A172 (cell line): Measurements from ENCODE around the gene JARID2. TPM values are rescaled to one million over a fixed set of nuclear protein-coding genes. Genes with fewer than 3 reads are reported as not detected.

ENCODE experiments used
- DNase-seq: peaks from one replicate; pipeline ENCODE4 v3.0.0-alpha.2; 2015; ENCODE audit warnings: low spot score
- total RNA-seq: library from RNA; depleted of rRNA; stranded (reverse); fragments of >200 nt; shearing (Covaris generic); gene quantifications from 2 replicates; pipeline ENCODE4 v1.2.3, GENCODE V29; 2014

JARID2 gene
- total RNA-seq, 1 experiment from 2014 or later = 5.4 TPM

GRCh38 chr6:15416932-15417509 lies 171.2 kb downstream of the JARID2 start:
- no peak for DNase-seq

- DNase-seq = peak; percentile 94
Observed at GRCh38 chr6:15417811-15418210, 171.9 kb downstream of the JARID2 start.

GRCh38 chr6:15419493-15419892 lies 173.6 kb downstream of the JARID2 start:
- DNase-seq = no peak

GRCh38 chr6:15420959-15421438 lies 175.1 kb downstream of the JARID2 start:
- no peak for DNase-seq

GRCh38 chr6:15421945-15422733 lies 176.3 kb downstream of the JARID2 start:
- DNase-seq = no peak

- DNase-seq = no peak
Observed at GRCh38 chr6:15423286-15423993, 177.6 kb downstream of the JARID2 start.

- no peak for DNase-seq
Observed at GRCh38 chr6:15425947-15426346, 180.1 kb downstream of the JARID2 start.

GRCh38 chr6:15426395-15426794 lies 180.5 kb downstream of the JARID2 start:
- DNase-seq = no peak

- no peak for DNase-seq
Observed at GRCh38 chr6:15426901-15427300, 181.0 kb downstream of the JARID2 start.

GRCh38 chr6:15427331-15428070 lies 181.6 kb downstream of the JARID2 start:
- no peak for DNase-seq

- DNase-seq = no peak
Observed at GRCh38 chr6:15429141-15430110, 183.6 kb downstream of the JARID2 start.

GRCh38 chr6:15430186-15430585 lies 184.3 kb downstream of the JARID2 start:
- no peak for DNase-seq

- no peak for DNase-seq
Observed at GRCh38 chr6:15430931-15431405, 185.1 kb downstream of the JARID2 start.

GRCh38 chr6:15431762-15432483 lies 186.1 kb downstream of the JARID2 start:
- DNase-seq = peak; percentile 66

GRCh38 chr6:15433511-15433861 lies 187.6 kb downstream of the JARID2 start:
- no peak for DNase-seq

- DNase-seq = no peak
Observed at GRCh38 chr6:15434263-15434662, 188.4 kb downstream of the JARID2 start.

- DNase-seq = no peak
Observed at GRCh38 chr6:15434823-15435380, 189.0 kb downstream of the JARID2 start.

GRCh38 chr6:15435468-15435867 lies 189.6 kb downstream of the JARID2 start:
- DNase-seq = no peak

GRCh38 chr6:15436451-15436850 lies 190.6 kb downstream of the JARID2 start:
- no peak for DNase-seq
